Measurements from ENCODE around the gene PARD3B.

PARD3B gene

GRCh38 chr2:204611764-204612163 lies 66.5 kb downstream of the PARD3B start:
- no peak for DNase-seq (ENCODE audit: low spot score)
- Histone ChIP-seq H3K27ac (no peak overlapping the region), H3K4me3 (no peak overlapping the region)
- no peak for TF ChIP-seq CTCF (IDR thresholded peaks at IDR 0.05)

GRCh38 chr2:204613635-204614034 lies 68.4 kb downstream of the PARD3B start:
- no peak for DNase-seq (ENCODE audit: low spot score)
- Histone ChIP-seq H3K4me3 (no peak overlapping the region), H3K27ac (no peak overlapping the region)
- TF ChIP-seq CTCF (IDR thresholded peaks at IDR 0.05): no peak

GRCh38 chr2:204615456-204615855 lies 70.2 kb downstream of the PARD3B start:
- no peak for DNase-seq (ENCODE audit: low spot score)
- Histone ChIP-seq H3K4me3 (no peak overlapping the region), H3K27ac (no peak overlapping the region)
- no peak for TF ChIP-seq CTCF (IDR thresholded peaks at IDR 0.05)

- no peak for TF ChIP-seq CTCF (IDR thresholded peaks at IDR 0.05)
- H3K27ac ChIP-seq: no peak overlapping the region
- no peak overlapping the region for H3K4me3 ChIP-seq
- DNase-seq (ENCODE audit: low spot score): no peak
Measured at GRCh38 chr2:204625135-204625534, 79.9 kb downstream of the PARD3B start.

- no peak for DNase-seq (ENCODE audit: low spot score)
- H3K27ac ChIP-seq: no peak overlapping the region
- TF ChIP-seq CTCF (IDR thresholded peaks at IDR 0.05): no peak
- H3K4me3 ChIP-seq: no peak overlapping the region
Measured at GRCh38 chr2:204628926-204629712, 83.8 kb downstream of the PARD3B start.

GRCh38 chr2:204632410-204632809 lies 87.1 kb downstream of the PARD3B start:
- DNase-seq (ENCODE audit: low spot score): no peak
- no peak for TF ChIP-seq CTCF (IDR thresholded peaks at IDR 0.05)
- Histone ChIP-seq H3K4me3 (no peak overlapping the region), H3K27ac (no peak overlapping the region)

- DNase-seq (ENCODE audit: low spot score): no peak
- no peak for TF ChIP-seq CTCF (IDR thresholded peaks at IDR 0.05)
Measured at GRCh38 chr2:204634564-204634963, 89.3 kb downstream of the PARD3B start.

More at GRCh38 chr2:204634564-204634963, 89.3 kb downstream of the PARD3B start:
- Histone ChIP-seq H3K27ac (no peak overlapping the region), H3K4me3 (no peak overlapping the region)
